GM10266 (cell line): ENCODE results near the gene FIP1L1.
"Not testable (repeated sequence)": the region's sequence is repeated elsewhere in the genome, so short reads cannot be mapped to it uniquely, and the experiment has no call there.

Experiments
- DNase-seq: peaks from one replicate; pipeline ENCODE4 v3.0.0; 2012; ENCODE audit errors: extremely low spot score
- TF ChIP-seq, protein P1 (sequence below): IDR thresholded peaks from 2 replicates; pipeline ENCODE4 v1.5.1; 2012; ENCODE audit warnings: mild to moderate bottlenecking, low read depth; ENCODE audit not compliant: control insufficient read depth, insufficient read depth; ENCODE audit errors: missing control alignments

The FIP1L1 gene

DNA sequence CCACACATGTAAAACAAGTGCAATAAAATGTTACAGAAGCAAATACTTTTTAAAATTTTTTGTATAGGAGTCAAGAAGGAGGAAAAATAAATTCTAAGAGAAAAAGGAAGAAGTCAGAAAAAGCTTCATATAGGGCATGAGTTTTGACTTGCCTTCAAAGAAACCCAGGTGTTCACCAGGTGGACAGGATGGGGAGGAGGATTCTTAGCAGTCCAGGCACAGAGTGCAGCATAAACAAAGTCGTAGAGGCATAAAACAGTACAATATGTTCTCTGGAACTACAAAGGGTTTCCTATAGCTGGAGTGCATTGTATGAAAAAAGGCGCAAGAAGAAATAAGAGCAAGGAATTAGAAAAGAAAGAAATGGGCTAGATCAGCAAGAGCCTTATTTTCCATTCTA lies 9.7 kb upstream of the FIP1L1 start:
- TF ChIP-seq, protein P1, sequence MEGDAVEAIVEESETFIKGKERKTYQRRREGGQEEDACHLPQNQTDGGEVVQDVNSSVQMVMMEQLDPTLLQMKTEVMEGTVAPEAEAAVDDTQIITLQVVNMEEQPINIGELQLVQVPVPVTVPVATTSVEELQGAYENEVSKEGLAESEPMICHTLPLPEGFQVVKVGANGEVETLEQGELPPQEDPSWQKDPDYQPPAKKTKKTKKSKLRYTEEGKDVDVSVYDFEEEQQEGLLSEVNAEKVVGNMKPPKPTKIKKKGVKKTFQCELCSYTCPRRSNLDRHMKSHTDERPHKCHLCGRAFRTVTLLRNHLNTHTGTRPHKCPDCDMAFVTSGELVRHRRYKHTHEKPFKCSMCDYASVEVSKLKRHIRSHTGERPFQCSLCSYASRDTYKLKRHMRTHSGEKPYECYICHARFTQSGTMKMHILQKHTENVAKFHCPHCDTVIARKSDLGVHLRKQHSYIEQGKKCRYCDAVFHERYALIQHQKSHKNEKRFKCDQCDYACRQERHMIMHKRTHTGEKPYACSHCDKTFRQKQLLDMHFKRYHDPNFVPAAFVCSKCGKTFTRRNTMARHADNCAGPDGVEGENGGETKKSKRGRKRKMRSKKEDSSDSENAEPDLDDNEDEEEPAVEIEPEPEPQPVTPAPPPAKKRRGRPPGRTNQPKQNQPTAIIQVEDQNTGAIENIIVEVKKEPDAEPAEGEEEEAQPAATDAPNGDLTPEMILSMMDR = no peak
- DNase-seq = no peak

DNA sequence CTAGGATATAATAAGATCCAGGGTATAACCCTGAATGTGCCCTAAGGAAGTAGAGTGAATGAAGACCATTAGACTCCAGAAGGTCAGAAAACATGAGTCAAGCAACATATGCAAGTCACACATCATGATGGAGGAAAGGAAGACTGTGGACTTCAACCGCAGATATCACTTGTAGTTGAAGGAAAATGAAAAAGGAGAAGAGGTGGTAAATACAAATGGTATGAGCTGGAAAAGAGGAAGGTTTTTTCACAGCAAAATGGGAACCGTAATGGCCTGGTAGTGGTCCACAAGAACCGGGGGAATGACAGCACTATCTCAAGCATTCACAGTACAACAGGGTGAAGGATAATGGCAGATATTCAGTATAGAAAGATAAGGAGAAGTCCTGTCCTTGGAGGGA lies 6.4 kb upstream of the FIP1L1 start:
- DNase-seq = no peak
- TF ChIP-seq, protein P1 = no peak

DNA sequence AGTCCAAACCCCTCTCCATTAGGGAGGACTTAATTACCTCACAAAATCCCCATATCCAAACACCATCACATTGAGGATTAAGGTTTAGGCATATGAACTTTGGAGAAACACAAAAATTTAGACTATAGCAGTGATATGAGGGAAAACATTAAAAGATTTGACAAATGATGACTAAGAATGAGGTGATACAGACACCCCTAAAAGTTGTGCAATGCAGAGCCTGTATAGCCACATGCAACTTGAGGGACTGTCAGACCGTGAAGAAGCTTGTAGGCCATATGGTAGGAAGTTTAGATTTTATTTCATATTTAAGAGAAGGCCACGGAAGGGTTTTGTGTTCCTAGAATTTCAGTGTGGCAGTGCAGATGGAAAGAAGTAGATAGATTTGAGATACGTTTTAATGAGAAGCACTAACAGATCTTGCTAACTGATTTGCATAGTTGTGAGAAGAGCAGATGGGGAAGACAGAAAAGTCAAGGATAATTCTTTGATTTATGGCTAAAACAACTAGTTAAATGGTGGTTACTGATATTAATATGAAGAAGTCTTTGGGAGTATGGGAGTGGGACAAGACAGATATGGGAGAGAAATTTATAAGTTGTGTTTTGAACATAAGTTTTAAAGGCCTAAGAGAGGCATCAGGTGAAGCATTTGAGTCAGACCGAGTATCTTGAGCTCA lies 5.5 kb upstream of the FIP1L1 start:
- DNase-seq = no peak
- TF ChIP-seq, protein P1 = no peak

DNA sequence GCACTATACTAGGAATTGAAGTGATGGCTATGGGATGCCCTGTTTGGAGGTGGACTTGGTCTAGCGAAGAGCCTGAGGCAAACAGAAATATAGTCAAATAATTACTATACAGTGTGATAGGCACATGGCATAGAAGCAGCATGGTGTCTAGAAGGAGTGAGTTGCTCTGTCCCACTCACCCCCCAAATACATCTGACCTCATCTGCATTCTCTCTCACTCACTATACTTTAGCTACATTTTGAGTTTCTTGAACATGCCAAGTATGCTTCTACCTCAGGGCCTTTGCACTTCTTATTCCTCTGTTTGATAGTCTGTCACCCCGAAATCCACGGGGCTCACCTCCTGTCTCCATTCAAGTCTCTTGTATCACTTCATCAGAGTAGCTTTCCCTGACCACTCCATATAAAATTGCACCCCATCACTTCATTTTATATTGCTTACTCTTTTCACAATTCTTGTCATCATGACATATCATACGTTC lies 2.6 kb upstream of the FIP1L1 start:
- no peak for DNase-seq
- TF ChIP-seq, protein P1 = no peak

DNA sequence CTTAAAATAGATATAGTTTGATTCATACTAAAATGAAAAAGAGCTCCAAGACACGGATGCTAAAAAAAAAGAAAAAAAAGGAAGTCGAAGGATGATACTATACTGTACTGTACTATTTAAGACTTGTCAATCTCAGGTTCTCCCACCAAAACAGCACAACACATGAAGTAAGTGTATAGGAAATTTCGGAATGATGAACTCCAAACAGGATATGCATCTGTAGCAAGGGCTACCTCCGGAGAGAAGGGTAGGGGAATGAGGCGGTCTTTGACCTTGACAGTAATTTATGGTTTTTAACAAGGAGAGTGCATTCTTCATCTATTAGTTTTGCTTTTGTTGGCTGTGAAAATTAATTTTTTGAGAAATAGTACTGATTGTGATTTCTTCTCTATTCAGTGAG lies 541 bp upstream of the FIP1L1 start:
- TF ChIP-seq, protein P1 = no peak
- DNase-seq = no peak

DNA sequence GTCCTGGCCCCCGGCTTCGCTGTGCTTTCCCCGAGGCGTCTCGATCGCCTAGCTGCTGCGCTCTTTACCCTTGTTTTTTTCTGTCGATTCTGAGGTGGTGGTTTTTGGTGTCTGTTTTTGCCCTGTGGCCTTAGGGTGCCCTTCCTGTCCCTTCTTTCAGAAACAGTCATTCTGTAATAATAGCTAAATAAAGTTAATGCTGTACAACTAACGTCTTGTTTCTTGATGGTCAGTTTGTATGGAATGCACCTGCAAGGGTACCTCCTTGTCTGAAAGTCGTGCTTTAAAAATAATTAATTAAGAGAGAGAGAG lies 686 bp downstream of the FIP1L1 start:
- TF ChIP-seq, protein P1 = no peak
- peak; percentile 19 for DNase-seq

DNA sequence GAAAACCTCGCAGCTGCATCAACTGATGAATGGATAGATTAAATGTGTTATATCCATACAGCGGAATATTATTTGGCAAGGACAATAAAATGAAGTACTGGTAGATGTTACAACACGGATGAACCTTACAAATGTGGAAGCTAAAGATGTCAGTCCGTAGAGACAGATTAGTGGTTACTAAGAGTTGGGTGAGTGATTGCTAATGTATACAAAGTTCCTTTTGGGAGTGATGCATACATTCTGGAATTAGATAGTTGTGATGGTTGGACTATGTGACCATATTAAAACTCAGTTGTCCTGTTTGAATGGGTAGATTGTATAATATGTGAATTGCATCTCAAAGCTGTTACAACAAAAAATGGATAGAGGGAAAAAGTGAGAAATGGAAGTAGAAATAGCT lies 2.8 kb downstream of the FIP1L1 start:
- DNase-seq = no peak
- TF ChIP-seq, protein P1 = no peak

DNA sequence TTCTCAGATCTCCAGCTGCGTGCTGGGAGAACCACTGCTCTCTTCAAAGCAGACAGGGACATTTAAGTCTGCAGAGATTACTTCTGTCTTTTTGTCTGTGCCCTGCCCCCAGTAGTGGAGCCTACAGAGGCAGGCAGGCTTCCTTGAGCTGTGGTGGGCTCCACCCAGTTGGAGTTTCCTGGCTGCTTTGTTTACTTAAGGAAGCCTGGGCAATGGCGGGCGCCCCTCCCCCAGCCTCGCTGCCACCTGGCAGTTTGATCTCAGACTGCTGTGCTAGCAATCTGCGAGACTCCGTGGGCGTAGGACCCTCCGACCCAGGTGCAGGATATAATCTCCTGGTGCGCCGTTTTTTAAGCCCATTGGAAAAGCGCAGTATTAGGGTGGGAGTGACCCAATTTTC lies 32.0 kb downstream of the FIP1L1 start:
- not testable (repeated sequence) for DNase-seq
